HCT116 (cell line): Measurements from ENCODE around the gene ZNF724.

ENCODE experiments used
- CTCF ChIP-seq, 3 experiments: fragments of 200-600 bp in 1 of 3; sonication (generic) in 1 of 3; IDR thresholded peaks in 2 of 3; conservative IDR thresholded peaks in 1 of 3; 2 replicates each; pipeline ENCODE4 v1.5.1; 2012 to 2017; ENCODE audit warnings: low read depth in 2 of 3, low read length in 2 of 3, antibody characterized with exemption in 1 of 3, borderline replicate concordance in 1 of 3, control low read depth in 1 of 3, mild to moderate bottlenecking in 1 of 3, mixed read lengths in 1 of 3, mixed run types in 1 of 3, moderate library complexity in 1 of 3; ENCODE audit not compliant: insufficient read depth in 1 of 3
- POLR2A ChIP-seq: IDR thresholded peaks from 2 replicates; pipeline ENCODE4 v1.7.0; 2011; ENCODE audit warnings: borderline replicate concordance; ENCODE audit not compliant: insufficient read depth, insufficient read length; ENCODE audit errors: extremely low read depth
- RAD21 ChIP-seq: IDR thresholded peaks from 2 replicates; pipeline ENCODE4 v1.6.1; 2012; ENCODE audit warnings: low read depth, mild to moderate bottlenecking
- SP1 ChIP-seq: IDR thresholded peaks from 2 replicates; pipeline ENCODE4 v1.6.1; 2012; ENCODE audit warnings: low read depth

- TF ChIP-seq POLR2A (no peak), CTCF (IDR thresholded peaks at IDR 0.05 in 2 of 3, conservative IDR thresholded peaks at IDR 0.05 in 1 of 3; ENCODE audit: borderline replicate concordance in 1 of 3, insufficient read depth in 1 of 3, low read depth in 2 of 3, low read length in 2 of 3) (no peak), RAD21 (no peak), SP1 (no peak)
Observed at GRCh38 chr19:23241419-23241818, 8.8 kb downstream of the ZNF724 start.
